NCI-H2171 treated with DMSO at 0.1 percent for 48 hours (cell line): ENCODE results near the gene EPGN.
A peak's percentile ranks its signal among the peaks of the same experiment; 100 is the strongest.

ENCODE experiments used
- DNase-seq: peaks from one replicate; lab custom pipeline; 2025; lab: John Stamatoyannopoulos, UW

Gene EPGN

GRCh38 chr4:74311696-74312313 is 3.5 kb downstream of the EPGN start:
- no peak for DNase-seq

DNA sequence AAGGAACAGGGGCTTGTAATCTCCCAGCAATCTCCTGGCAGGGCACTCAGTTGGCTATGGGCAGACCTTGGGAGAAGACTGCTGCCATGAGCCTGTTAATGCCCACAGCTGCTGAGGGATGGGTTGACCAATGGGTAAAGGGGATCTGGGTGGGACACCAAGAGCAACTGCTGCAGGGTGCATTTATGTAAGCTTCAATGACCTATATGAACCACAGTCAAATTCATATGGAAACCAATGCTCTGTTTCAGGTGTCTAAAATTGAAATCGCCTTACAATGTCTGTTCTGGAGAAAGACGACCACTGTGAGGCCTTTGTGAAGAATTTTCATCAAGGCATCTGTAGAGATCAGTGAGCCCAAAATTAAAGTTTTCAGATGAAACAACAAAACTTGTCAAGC is 6.1 kb downstream of the EPGN start:
- no peak for DNase-seq

DNA sequence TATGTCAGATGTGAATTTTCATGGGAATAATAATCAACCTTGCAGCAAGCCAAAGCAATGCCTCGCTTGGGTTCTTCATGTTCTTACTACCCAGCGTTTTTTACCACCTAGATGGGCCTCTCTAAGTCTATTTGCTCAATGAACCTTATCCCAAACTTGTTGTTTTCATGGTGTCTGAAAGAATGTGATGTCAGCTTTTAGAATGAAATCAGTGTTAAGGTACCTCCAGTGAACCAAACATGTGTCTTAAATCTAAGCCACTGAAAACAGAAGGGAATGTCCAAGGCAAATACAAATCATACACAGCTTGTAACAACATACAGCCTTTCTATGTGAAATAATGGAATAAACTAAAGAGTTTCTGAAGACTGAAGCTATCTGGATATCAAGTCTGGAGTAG is 6.7 kb downstream of the EPGN start:
- no peak for DNase-seq

- no peak for DNase-seq
Observed at GRCh38 chr4:74315376-74315775, 7.1 kb downstream of the EPGN start.

DNA sequence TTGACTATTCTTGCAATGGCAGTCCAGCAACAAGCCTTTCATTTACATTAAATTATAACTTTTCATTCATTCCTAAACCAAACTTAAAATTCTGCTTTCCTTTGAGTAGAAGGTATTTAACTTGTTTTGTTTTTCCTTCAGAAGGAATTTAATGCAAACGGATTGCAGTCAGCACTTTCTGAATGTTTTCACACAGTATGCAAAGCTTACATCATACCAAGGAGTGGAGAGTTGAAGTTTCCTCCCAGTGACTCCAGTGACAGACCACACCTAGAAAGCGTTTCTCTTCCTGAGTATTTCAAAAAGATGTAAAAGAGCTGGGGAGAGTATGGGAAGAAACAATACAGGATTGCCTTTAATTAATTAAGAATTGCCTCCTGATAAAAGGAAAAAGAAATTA is 8.1 kb downstream of the EPGN start:
- DNase-seq = no peak

DNA sequence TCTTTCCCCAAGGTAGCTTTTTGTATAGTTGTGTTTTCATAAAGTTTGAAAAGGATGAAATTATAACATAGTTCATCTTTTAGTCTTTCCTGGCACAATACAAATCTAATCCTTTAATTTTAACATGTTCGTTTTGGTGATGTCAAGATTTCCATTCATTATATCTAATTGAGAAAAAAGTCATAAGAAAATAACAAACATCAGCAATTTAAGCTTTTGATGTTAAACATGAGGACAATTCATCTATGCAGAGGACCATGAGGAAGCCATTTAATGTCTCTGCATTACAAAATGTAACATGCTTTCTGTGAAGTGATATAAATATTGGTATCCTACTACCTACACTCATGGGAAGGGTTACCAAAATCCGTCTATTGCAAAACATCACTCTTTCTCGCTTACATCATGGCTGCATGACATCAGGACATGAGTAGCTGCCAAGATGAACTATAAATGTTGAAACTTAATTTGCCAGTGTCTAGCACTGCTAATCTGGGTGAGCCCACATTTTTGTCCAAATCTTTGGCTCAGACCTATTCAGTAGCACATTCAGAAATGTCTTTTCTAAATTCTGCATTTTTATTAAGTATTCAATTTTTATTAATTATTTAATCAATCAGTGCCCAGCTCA is 9.5 kb downstream of the EPGN start:
- DNase-seq = no peak

DNA sequence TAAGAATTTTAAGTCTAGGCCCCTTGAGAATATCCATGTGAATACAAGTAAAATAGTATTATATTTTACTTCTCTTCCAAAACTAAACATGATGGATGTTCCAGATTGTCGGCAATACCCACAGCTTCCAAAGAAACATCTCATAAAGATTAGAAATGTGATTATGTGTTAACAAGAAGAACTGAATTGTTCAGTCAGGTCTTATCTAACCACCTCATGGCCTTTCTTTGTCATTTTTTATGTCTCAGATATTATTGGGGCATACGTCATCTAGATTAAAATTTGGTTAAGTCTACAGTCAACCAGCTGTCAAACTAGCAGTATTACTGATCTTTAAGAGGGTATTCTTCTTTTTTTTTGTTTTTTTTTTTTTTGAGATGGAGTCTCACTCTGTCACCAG is 10.0 kb downstream of the EPGN start:
- no peak for DNase-seq

DNA sequence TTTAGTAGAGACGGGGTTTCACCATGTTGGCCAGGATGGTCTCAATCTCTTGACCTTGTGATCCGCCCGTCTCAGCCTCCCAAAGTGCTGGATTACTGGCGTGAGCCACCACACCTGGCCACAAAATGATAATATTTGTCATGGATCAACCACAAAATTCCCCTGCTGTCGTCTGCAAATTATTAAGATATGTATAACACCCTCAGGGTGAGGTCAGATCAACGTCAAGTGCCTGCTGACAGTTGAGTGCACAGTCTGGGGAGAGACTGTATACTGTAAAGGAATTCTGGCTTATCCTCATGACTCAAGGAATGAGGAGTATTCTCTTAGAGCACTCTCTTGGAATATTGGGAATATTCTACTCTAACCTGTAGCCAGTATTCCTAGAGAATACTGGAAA is 11.2 kb downstream of the EPGN start:
- no peak for DNase-seq

DNA sequence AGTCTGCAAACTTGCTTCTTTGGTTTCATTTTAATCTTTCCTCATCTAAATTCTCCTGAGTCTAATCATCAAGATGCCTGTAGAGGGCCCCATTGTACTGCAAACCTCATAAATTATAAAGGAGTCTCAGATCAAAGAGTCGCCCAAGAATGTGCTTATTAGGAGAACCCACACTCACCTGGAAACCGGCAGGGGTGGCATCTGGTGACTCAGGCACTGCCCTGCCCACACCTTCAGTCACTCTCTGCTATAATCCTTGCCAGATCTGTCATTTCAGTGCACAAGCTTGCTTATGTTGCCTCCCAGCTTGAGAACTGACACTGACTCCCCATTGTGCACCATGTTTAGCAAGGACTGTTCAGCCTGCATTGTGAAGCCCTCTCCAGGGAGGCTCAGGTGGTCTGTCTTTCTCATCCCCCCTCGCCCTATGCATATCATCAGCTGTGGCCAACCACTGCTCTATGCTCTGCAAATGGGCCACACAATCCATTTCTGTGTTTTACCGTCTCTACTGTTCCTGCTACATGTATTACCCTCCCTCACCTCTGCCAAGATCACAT is 12.4 kb downstream of the EPGN start:
- peak; percentile 16 for DNase-seq

DNA sequence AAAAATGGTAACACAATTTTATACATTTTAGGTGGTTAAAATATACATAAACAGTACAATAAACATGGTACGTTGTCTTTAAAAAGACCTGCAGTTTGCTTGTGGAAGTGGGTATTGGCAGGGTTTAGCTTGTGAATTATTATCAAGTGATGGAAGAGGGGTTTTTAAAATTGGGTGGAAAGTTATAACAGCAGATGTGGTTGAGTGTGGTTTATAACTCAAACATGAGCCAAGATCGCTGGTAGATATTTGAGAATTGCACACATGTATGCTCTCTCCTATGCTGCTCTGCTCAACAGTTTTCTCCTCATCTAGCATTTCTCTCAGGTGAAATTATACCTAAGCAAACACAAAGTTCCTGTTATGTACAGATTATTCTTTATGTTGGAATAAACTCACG is 14.0 kb downstream of the EPGN start:
- DNase-seq = no peak

DNA sequence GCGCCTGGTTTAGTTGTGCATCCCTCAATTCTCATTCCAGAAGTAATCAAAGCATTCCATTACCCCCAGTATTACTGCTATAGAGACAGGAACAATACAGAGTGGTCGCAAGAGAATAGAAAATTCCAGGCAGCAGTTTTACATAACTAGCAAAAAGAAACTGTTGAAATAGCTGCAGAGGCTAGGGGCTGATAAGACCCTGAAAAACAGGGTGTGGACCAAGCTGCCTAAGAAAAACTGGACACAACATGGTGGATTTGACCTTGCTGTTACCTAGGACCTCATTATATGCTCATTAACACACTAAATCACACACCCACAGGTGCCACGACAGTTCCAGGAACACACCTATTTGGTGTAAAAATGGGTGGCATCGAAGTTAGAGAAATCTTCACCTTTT is 15.4 kb downstream of the EPGN start:
- DNase-seq = no peak

GRCh38 chr4:74324262-74324661 is 16.0 kb downstream of the EPGN start:
- no peak for DNase-seq

- DNase-seq = no peak
Observed at GRCh38 chr4:74325886-74326285, 17.6 kb downstream of the EPGN start.

DNA sequence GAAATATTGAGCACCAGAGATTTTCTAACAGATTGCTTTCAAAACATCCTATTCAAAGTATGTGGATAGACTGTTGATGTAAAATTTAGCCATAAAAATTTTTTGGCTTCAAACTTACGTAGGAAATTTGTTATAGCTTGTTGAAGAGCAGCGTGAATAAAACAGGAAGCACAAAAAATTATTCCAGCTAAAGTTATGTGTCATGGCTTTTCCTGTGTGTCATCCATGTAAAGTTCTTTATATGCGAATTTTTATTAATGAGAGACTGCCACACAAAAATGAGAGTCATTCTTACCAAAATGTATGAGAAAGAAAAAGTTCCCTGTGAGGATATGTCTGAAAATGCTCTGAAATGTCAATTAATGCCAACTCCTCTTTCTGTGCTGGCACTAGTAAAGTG is 19.5 kb downstream of the EPGN start:
- DNase-seq = no peak

GRCh38 chr4:74328501-74328900 is 20.2 kb downstream of the EPGN start:
- no peak for DNase-seq

DNA sequence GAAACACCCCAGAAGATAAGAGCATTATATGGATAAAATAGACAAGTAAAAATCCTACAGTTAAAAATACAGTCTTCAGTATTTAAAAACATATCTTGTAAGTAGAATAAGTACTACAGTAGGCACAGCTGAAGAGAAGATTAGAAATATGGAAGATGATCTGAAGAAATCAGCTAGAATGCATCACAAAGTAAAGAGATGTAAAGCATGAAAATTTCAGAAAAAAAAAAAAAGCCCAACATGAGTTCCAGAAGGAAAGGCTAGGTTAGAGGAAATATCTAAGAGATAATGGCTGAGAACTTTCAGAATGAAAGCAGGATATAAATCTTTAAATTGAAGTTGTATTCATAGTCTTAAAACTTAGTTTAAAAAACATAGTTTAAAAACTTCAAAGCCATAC is 21.0 kb downstream of the EPGN start:
- DNase-seq = no peak

- DNase-seq = no peak
Observed at GRCh38 chr4:74330295-74330750, 22.1 kb downstream of the EPGN start.

DNA sequence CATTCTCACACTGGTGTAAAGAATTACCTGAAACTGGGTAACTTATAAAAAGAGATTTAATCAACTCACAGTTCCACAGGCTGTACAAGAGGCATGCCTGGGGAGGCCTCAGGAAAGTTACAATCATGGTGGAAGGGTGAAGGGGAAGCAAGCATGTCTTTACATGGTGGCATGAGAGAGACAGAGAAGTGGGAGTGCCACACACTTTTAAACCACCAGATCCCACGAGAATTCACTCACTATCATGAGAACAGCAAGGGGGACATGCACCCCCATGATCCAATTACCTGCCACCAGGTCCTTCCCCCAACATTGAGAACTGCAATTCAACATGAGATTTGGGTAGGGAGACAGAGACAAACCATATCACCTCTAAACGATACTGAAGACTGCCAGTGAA is 23.0 kb downstream of the EPGN start:
- DNase-seq = no peak

DNA sequence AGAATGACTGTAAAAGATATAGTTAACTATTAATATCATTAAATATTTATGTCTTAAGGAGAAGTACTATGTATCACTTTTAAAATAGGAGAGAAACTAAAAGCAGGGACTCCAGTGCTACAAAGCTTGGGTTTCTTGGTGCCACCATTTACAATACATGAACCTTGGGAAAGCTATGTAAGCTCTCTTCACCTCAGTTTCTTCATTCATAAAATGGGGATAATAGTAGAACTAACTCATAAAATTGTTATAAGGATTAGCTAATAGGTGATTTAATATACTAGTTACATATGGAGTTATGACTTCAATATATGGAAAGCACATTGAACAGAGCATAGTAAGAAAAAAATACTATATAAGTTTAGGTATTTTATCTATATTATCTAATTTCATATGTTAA is 23.7 kb downstream of the EPGN start:
- no peak for DNase-seq

- no peak for DNase-seq
Observed at GRCh38 chr4:74334636-74335035, 26.4 kb downstream of the EPGN start.

- no peak for DNase-seq
Observed at GRCh38 chr4:74335341-74336021, 27.2 kb downstream of the EPGN start.

DNA sequence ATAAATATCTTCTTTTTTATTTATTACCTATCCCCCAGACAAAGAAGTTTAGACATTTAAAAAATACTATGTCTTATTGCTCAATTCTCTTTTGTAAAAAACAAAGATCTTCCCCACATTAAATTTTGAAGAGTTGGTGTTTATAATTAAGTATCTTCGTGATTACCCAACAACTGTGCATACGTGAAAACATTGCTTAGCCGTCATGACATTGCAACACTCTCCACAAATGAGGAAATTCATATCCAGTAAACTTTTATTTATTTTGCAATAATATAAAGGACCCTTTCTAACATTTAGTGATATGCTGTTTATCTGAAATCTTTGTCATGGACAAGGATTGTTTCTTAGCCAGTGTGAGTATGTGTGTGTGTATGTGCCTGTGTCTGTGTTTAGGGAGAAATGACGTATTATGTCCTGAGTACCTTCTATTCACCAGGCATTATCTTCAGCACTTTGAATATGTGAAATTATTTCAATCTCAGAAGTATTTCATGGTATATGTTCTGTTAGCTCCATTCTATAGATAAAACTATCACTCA is 30.6 kb downstream of the EPGN start:
- no peak for DNase-seq

DNA sequence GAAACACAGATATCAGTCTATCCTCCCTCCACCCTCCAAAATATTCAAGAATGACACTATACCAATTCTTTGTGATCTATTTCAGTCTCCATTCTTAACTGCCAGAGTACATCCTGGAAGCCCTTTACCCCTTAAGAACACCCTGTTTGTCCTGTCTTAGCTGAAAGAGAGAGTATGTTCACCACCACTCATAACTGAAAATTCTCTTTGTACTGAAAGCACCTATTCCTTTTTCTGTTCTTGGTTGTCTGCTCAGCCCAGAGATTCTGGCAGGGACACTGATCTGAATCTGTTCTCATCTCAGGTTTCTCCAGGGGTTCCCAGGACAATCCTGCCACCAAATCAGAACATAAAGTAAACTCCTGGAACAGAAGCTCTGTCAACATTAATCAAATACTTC is 31.2 kb downstream of the EPGN start:
- no peak for DNase-seq
